ENCODE data around the gene MAD1L1. TPM values are rescaled to one million over a fixed set of nuclear protein-coding genes. Genes with fewer than 3 reads are reported as not detected.

MAD1L1 gene
- total and polyA plus RNA-seq, 10 donors, result 47.3 to 118 (median 68.2) TPM

- DNase-seq, result peak; percentile 74
- 87 to 90% (median 88%) methylated on average over 30 to 41 of the region's 41 CpGs for WGBS, 5 donors
- peaks cover 0 to 45% (median 0%) of the 10 kb centered on the region in 6 donors for H3K36me3 ChIP-seq
- H3K9me3 ChIP-seq, result no peaks in the 10 kb centered on the region
- no peaks in the 10 kb centered on the region for H3K27me3 ChIP-seq (replicated peaks in 1 of 7)
- H3K27ac ChIP-seq, result no peak overlapping the region
- TF ChIP-seq CTCF (IDR thresholded peaks at IDR 0.05 in 8 of 11, conservative IDR thresholded peaks at IDR 0.05 in 3 of 11) (no peak), POLR2AphosphoS5 (IDR thresholded peaks at IDR 0.05) (peak in 1 of 3 donors; percentile 33)
- no peak overlapping the region for H3K4me3 ChIP-seq
- peaks cover 0 to 56% (median 8%) of the 10 kb centered on the region in 6 donors for H3K4me1 ChIP-seq
- intact Hi-C loops (cut with DNase I; ENCODE audit: low total_unique reads), result no loop called here
Measured at GRCh38 chr7:1854866-1855724, 377.6 kb downstream of the MAD1L1 start.

GRCh38 chr7:1853986-1854865 lies 378.5 kb downstream of the MAD1L1 start:
- 78 to 83% (median 81%) methylated on average over 36 to 38 of the region's 38 CpGs for WGBS, 5 donors
- no peaks in the 10 kb centered on the region for H3K9me3 ChIP-seq
- no peak for TF ChIP-seq POLR2A (IDR thresholded peaks at IDR 0.05)
- TF ChIP-seq POLR2AphosphoS5 (IDR thresholded peaks at IDR 0.05), result no peak
- no peak for TF ChIP-seq CTCF (IDR thresholded peaks at IDR 0.05 in 8 of 11, conservative IDR thresholded peaks at IDR 0.05 in 3 of 11)
- intact Hi-C loops (cut with DNase I; ENCODE audit: low total_unique reads), result no loop called here
- no peak overlapping the region for H3K4me3 ChIP-seq
- peaks cover 0 to 56% (median 8%) of the 10 kb centered on the region in 6 donors for H3K4me1 ChIP-seq
- DNase-seq, result peak; percentile 61
- no peak overlapping the region for H3K27ac ChIP-seq
- H3K36me3 ChIP-seq, result peaks cover 0 to 48% (median 0%) of the 10 kb centered on the region in 6 donors
- no peaks in the 10 kb centered on the region for H3K27me3 ChIP-seq (replicated peaks in 1 of 7)

- no peak overlapping the region for H3K4me3 ChIP-seq
- H3K9me3 ChIP-seq, result no peaks in the 10 kb centered on the region
- no peak for TF ChIP-seq POLR2AphosphoS5 (IDR thresholded peaks at IDR 0.05)
- TF ChIP-seq POLR2A (IDR thresholded peaks at IDR 0.05), result no peak
- no peak for TF ChIP-seq CTCF (IDR thresholded peaks at IDR 0.05 in 8 of 11, conservative IDR thresholded peaks at IDR 0.05 in 3 of 11)
- peak; percentile 73 for DNase-seq
- peaks cover 0 to 56% (median 8%) of the 10 kb centered on the region in 6 donors for H3K4me1 ChIP-seq
- intact Hi-C loops (cut with DNase I; ENCODE audit: low total_unique reads), result no loop called here
- no peak overlapping the region for H3K27ac ChIP-seq
- H3K27me3 ChIP-seq (replicated peaks in 1 of 7), result no peaks in the 10 kb centered on the region
- 70 to 84% (median 79%) methylated on average over 18 of the region's 18 CpGs for WGBS, 5 donors
- H3K36me3 ChIP-seq, result peaks cover 0 to 55% (median 0%) of the 10 kb centered on the region in 6 donors
Measured at GRCh38 chr7:1853431-1853985, 379.2 kb downstream of the MAD1L1 start.
